HepG2 (cell line): Measurements from ENCODE around the gene SCGB1C1. TPM values are rescaled to one million over a fixed set of nuclear protein-coding genes. Genes with fewer than 3 reads are reported as not detected.

Source experiments
- AGO2 ChIP-seq: fragments of 200-400 bp; formaldehyde crosslinking; optimal IDR thresholded peaks from 2 replicates; pipeline ENCODE3; 2017; ENCODE audit warnings: mild to moderate bottlenecking, low read depth, low read length, moderate library complexity
- HNF4G ChIP-seq, 2 experiments: sonication (generic) in 1 of 2; formaldehyde crosslinking in 1 of 2; IDR thresholded peaks; 2 replicates each; pipeline versions ENCODE4 v1.4.0 to v1.6.1; 2011 to 2020; ENCODE audit warnings: borderline replicate concordance in 2 of 2, low read depth in 2 of 2, mild to moderate bottlenecking in 2 of 2, low read length in 1 of 2, missing genetic modification reagents in 1 of 2, moderate library complexity in 1 of 2
- KDM5A ChIP-seq: fragments of 200-600 bp; sonication (generic); IDR thresholded peaks from 2 replicates; pipeline ENCODE4 v1.7.0; 2018; ENCODE audit warnings: antibody characterized with exemption, mild to moderate bottlenecking, low read length, borderline replicate concordance
- MYC ChIP-seq: sonication (generic); formaldehyde crosslinking; IDR thresholded peaks from 2 replicates; pipeline ENCODE4 v1.9.0; 2021; ENCODE audit warnings: missing genetic modification reagents, borderline replicate concordance
- NFE2L1 ChIP-seq: sonication (generic); formaldehyde crosslinking; IDR thresholded peaks from 2 replicates; pipeline ENCODE4 v1.4.0; 2020; ENCODE audit warnings: missing genetic modification reagents, mild to moderate bottlenecking, borderline replicate concordance
- NR1H2 ChIP-seq: sonication (generic); formaldehyde crosslinking; IDR thresholded peaks from 2 replicates; pipeline ENCODE4 v1.8.1; 2022; ENCODE audit warnings: low read depth, missing genetic modification reagents, borderline replicate concordance
- RBM39 ChIP-seq: fragments of 200-400 bp; formaldehyde crosslinking; IDR thresholded peaks from one replicate; pipeline ENCODE4 v1.6.1; 2018; ENCODE audit warnings: antibody characterized with exemption, mild to moderate bottlenecking, low read depth, low read length; ENCODE audit not compliant: poor library complexity, severe bottlenecking
- REST ChIP-seq, 2 experiments: IDR thresholded peaks; 2 replicates each; pipeline ENCODE4 v1.6.1; 2011 to 2012; ENCODE audit warnings: low read length in 2 of 2, borderline replicate concordance in 1 of 2, low read depth in 1 of 2, mild to moderate bottlenecking in 1 of 2, moderate library complexity in 1 of 2
- RNF2 ChIP-seq: fragments of 450-650 bp; conservative IDR thresholded peaks from 2 replicates; pipeline ENCODE4 v1.6.1; 2016; ENCODE audit warnings: low read depth
- SNAPC2 ChIP-seq: sonication (generic); formaldehyde crosslinking; IDR thresholded peaks from 2 replicates; pipeline ENCODE4 v1.8.1; 2022; ENCODE audit warnings: mild to moderate bottlenecking, missing genetic modification reagents
- TMF1 ChIP-seq: sonication (generic); formaldehyde crosslinking; IDR thresholded peaks from 2 replicates; pipeline ENCODE4 v1.8.1; 2022; ENCODE audit warnings: low read depth, missing genetic modification reagents
- TRIM22 ChIP-seq: fragments of 450-650 bp; IDR thresholded peaks from 2 replicates; pipeline ENCODE4 v1.6.1; 2017
- ZFAT ChIP-seq: sonication (generic); formaldehyde crosslinking; conservative IDR thresholded peaks from 2 replicates; pipeline ENCODE4 v1.8.1; 2023; ENCODE audit warnings: missing genetic modification reagents, inconsistent platforms
- ZFP36L1 ChIP-seq: sonication (generic); formaldehyde crosslinking; IDR thresholded peaks from 2 replicates; pipeline ENCODE4 v1.8.0; 2022; ENCODE audit warnings: mild to moderate bottlenecking, missing genetic modification reagents, moderate library complexity
- ZFP37 ChIP-seq: sonication (generic); formaldehyde crosslinking; IDR thresholded peaks from 2 replicates; pipeline ENCODE4 v1.4.0; 2020; ENCODE audit warnings: missing genetic modification reagents, borderline replicate concordance
- ZFP90 ChIP-seq: sonication (generic); formaldehyde crosslinking; IDR thresholded peaks from 2 replicates; pipeline ENCODE4 v1.8.0; 2022; ENCODE audit warnings: missing genetic modification reagents, mild to moderate bottlenecking, inconsistent platforms, borderline replicate concordance
- ZNF160 ChIP-seq: sonication (generic); formaldehyde crosslinking; IDR thresholded peaks from 2 replicates; pipeline ENCODE4 v1.8.0; 2022; ENCODE audit warnings: mild to moderate bottlenecking, inconsistent platforms, missing genetic modification reagents
- ZNF224 ChIP-seq: sonication (generic); formaldehyde crosslinking; IDR thresholded peaks from 2 replicates; pipeline ENCODE4 v1.5.0; 2020; ENCODE audit warnings: mild to moderate bottlenecking, missing genetic modification reagents
- ZNF280B ChIP-seq: sonication (generic); formaldehyde crosslinking; IDR thresholded peaks from 2 replicates; pipeline ENCODE4 v1.5.0; 2020; ENCODE audit warnings: missing genetic modification reagents, mild to moderate bottlenecking, borderline replicate concordance
- ZNF33A ChIP-seq: sonication (generic); formaldehyde crosslinking; IDR thresholded peaks from 2 replicates; pipeline ENCODE4 v1.5.1; 2020; ENCODE audit warnings: missing genetic modification reagents, mild to moderate bottlenecking, moderate library complexity, borderline replicate concordance
- ZNF441 ChIP-seq: sonication (generic); formaldehyde crosslinking; IDR thresholded peaks from 2 replicates; pipeline ENCODE4 v1.7.0; 2021; ENCODE audit warnings: missing genetic modification reagents, borderline replicate concordance
- polyA plus RNA-seq, 8 experiments: library from polyadenylated mRNA; depleted of rRNA in 3 of 8; stranded (reverse) in 7 of 8; unstranded in 1 of 8; fragments of >200 nt; fragmentation: Illumina TruSeq in 4 of 8; extraction: Trizol in 4 of 8; gene quantifications; 2 replicates each; pipeline versions ENCODE4 v1.2.1 to v1.2.3, GENCODE V29; 2011 to 2016; ENCODE audit warnings: low read depth in 4 of 8, missing spikeins in 1 of 8, mixed read lengths in 1 of 8; ENCODE audit not compliant: insufficient read depth in 1 of 8
- total RNA-seq, 5 experiments: library from RNA; depleted of rRNA; stranded (reverse); fragments of >200 nt; fragmentation: Illumina TruSeq; extraction: Trizol; gene quantifications; 2 replicates each; pipeline ENCODE4 v1.2.3, GENCODE V29; 2016; ENCODE audit warnings: low read depth in 1 of 5

SCGB1C1 gene
- total and polyA plus RNA-seq, 2 of the 13 experiments (the other 11 are each of a cell fraction or from before 2014, with no cell fraction given), result not detected

- TF ChIP-seq NFE2L1, result peak; percentile 96; the same call in 1 of the 2 replicates
- TF ChIP-seq ZNF280B (CRISPR knock-in tag), result peak; percentile 73; the same call in 1 of the 2 replicates
- TF ChIP-seq ZNF160 (CRISPR knock-in tag), result 0 out of 2 replicates have a peak, but pooled peaks have one; percentile 42
- TF ChIP-seq AGO2, result peak; percentile 64
- TF ChIP-seq ZFP37 (CRISPR knock-in tag), result peak; percentile 82; the same call in 1 of the 2 replicates
- no peak for TF ChIP-seq HNF4G (IDR thresholded peaks at IDR 0.05; ENCODE audit: borderline replicate concordance, low read depth, low read length)
- no peak for TF ChIP-seq HNF4G (CRISPR knock-in tag; IDR thresholded peaks at IDR 0.05; ENCODE audit: borderline replicate concordance, low read depth)
- TF ChIP-seq SNAPC2 (CRISPR knock-in tag), result no peak
- TF ChIP-seq KDM5A, result peak; percentile 96
- TF ChIP-seq ZFAT (CRISPR knock-in tag), result no peak
- TF ChIP-seq REST (IDR thresholded peaks at IDR 0.05; ENCODE audit: borderline replicate concordance in 1 of 2, low read depth in 1 of 2, low read length in 2 of 2), result no peak
- no peak for TF ChIP-seq NR1H2 (CRISPR knock-in tag)
- no peak for TF ChIP-seq ZNF33A
- TF ChIP-seq TRIM22, result no peak
- TF ChIP-seq MYC (CRISPR knock-in tag), result no peak
- TF ChIP-seq ZFP36L1 (CRISPR knock-in tag), result no peak; the same call in 1 of the 2 replicates
- 0 out of 2 replicates have a peak, but pooled peaks have one; percentile 48 for TF ChIP-seq ZNF224 (CRISPR knock-in tag)
- TF ChIP-seq ZFP90, result 0 out of 2 replicates have a peak, but pooled peaks have one; percentile 56
- TF ChIP-seq RNF2, result no peak
- no peak for TF ChIP-seq TMF1 (CRISPR knock-in tag)
- no peak for TF ChIP-seq ZNF441
- no peak for TF ChIP-seq RBM39
Measured at GRCh38 chr11:236774-237767, 44.2 kb downstream of the SCGB1C1 start, which contains the start of gene PSMD13 (continued).
